ENCODE measurements around the gene IPO9. TPM values are rescaled to one million over a fixed set of nuclear protein-coding genes. Genes with fewer than 3 reads are reported as not detected.

The IPO9 gene
- total and polyA plus RNA-seq, 2 experiments from 2014 or later: 47.6 to 87.4 TPM

GRCh38 chr1:201849372-201850052, 20.6 kb downstream of the IPO9 start:
- H3K27me3 ChIP-seq (ENCODE audit: insufficient read depth): no peaks in the 10 kb centered on the region
- H3F3A ChIP-seq (replicated peaks; ENCODE audit: low read depth): no peaks in the 10 kb centered on the region
- H3K79me2 ChIP-seq (replicated peaks; ENCODE audit: insufficient read depth): peaks cover 34% of the 10 kb centered on the region
- Mint-ChIP-seq H3K27ac (no peak overlapping the region), H3K27me3 (ENCODE audit: insufficient read depth, low read depth, poor library complexity) (no peaks in the 10 kb centered on the region), H3K9me3 (no peaks in the 10 kb centered on the region), H3K36me3 (ENCODE audit: low read depth) (peaks cover 62% of the 10 kb centered on the region), H3K4me3 (no peak overlapping the region), H3K4me1 (no peaks in the 10 kb centered on the region)
- no peak overlapping the region for H3K4me3 ChIP-seq
- no peak overlapping the region; the same call in 1 of the 2 replicates for H3K27ac ChIP-seq (ENCODE audit: low read depth)
- H3K4me2 ChIP-seq: no peak overlapping the region
- no peak for DNase-seq (ENCODE audit: low spot score)
- no peaks in the 10 kb centered on the region for H3K9me2 ChIP-seq (ENCODE audit: insufficient read depth)
- H3K4me1 ChIP-seq (ENCODE audit: insufficient read depth): no peaks in the 10 kb centered on the region
- peaks cover 40% of the 10 kb centered on the region for H4K20me1 ChIP-seq (replicated peaks; ENCODE audit: insufficient read depth)
- ATAC-seq: no peak
- peaks cover 64% of the 10 kb centered on the region for H3K36me3 ChIP-seq (ENCODE audit: insufficient read depth)
- TF ChIP-seq NANOG (IDR thresholded peaks at IDR 0.05; ENCODE audit: borderline replicate concordance) (no peak), CTCF (conservative IDR thresholded peaks at IDR 0.05; ENCODE audit: low read depth in 2 of 2) (no peak), CREB1 (CRISPR knock-in tag; IDR thresholded peaks at IDR 0.05; ENCODE audit: low read depth) (no peak), ZNF114 (CRISPR knock-in tag; IDR thresholded peaks at IDR 0.05) (no peak), ZNF462 (CRISPR knock-in tag; IDR thresholded peaks at IDR 0.05) (no peak), ETS1 (IDR thresholded peaks at IDR 0.05) (no peak), EZH2phosphoT487 (IDR thresholded peaks at IDR 0.05; ENCODE audit: unreplicated experiment) (no peak), STAT1 (IDR thresholded peaks at IDR 0.05; ENCODE audit: unreplicated experiment) (no peak)
- no peak overlapping the region for H2AFZ ChIP-seq

All from GM23338 (cell line).